Measurements from ENCODE around the gene ZNF217.
"Not testable (repeated sequence)": the region's sequence is repeated elsewhere in the genome, so short reads cannot be mapped to it uniquely, and the experiment has no call there.

DNA sequence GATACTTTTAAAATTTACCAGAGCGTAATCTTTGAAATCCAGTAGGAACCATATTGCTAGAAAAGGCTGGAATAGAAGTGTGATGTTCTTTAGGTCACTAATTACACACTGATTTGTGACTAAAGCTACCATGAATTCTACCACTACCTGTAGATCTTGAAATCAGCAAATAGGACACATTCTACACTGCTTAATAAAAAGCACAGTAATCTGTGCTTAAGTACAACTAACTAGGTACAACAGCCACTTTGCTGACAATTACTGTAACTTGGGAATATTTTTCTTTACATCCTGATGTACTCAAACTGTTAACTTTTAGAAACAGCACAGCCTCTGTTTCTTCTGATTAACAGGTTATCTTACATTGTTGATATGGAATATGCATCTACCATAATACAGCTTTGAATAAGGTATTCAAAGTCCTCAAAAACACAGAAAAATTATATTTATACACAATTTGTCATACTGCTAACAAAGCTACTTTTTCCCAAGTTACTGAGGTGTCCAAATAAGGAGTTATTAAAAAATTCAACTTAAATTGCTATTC, 6.4 kb downstream of the ZNF217 start:
- TF ChIP-seq, protein P1, sequence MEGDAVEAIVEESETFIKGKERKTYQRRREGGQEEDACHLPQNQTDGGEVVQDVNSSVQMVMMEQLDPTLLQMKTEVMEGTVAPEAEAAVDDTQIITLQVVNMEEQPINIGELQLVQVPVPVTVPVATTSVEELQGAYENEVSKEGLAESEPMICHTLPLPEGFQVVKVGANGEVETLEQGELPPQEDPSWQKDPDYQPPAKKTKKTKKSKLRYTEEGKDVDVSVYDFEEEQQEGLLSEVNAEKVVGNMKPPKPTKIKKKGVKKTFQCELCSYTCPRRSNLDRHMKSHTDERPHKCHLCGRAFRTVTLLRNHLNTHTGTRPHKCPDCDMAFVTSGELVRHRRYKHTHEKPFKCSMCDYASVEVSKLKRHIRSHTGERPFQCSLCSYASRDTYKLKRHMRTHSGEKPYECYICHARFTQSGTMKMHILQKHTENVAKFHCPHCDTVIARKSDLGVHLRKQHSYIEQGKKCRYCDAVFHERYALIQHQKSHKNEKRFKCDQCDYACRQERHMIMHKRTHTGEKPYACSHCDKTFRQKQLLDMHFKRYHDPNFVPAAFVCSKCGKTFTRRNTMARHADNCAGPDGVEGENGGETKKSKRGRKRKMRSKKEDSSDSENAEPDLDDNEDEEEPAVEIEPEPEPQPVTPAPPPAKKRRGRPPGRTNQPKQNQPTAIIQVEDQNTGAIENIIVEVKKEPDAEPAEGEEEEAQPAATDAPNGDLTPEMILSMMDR (IDR thresholded peaks at IDR 0.05): not testable (repeated sequence)
- TF ChIP-seq POLR2A, EP300 (IDR thresholded peaks at IDR 0.05): not testable (repeated sequence)
